DOHH2 (cell line): ENCODE data around the gene SLIT1.
A peak's percentile ranks its signal among the peaks of the same experiment; 100 is the strongest.

Experiments
- H3F3A ChIP-seq: fragments of 200-600 bp; sonication (generic), shearing (Covaris generic); 2 replicates; pipeline ENCODE4 v1.6.0; 2016; ENCODE audit warnings: antibody characterized with exemption, mild to moderate bottlenecking; ENCODE audit not compliant: control insufficient read depth, insufficient read depth
- H3K27ac ChIP-seq: fragments of 200-600 bp; sonication (generic); 2 replicates; pipeline ENCODE4 v1.5.1; 2014; ENCODE audit warnings: low read depth, mild to moderate bottlenecking, low read length, moderate library complexity
- H3K27me3 ChIP-seq: fragments of 200-600 bp; sonication (generic); 2 replicates; pipeline ENCODE4 v1.6.1; 2014; ENCODE audit warnings: mild to moderate bottlenecking, low read length, mixed read lengths; ENCODE audit not compliant: control insufficient read depth
- H3K36me3 ChIP-seq: fragments of 200-600 bp; sonication (generic); 2 replicates; pipeline ENCODE4 v1.6.1; 2014; ENCODE audit warnings: mild to moderate bottlenecking, low read length, moderate library complexity, mixed read lengths; ENCODE audit not compliant: control insufficient read depth
- H3K4me1 ChIP-seq: fragments of 200-600 bp; sonication (generic); 2 replicates; pipeline ENCODE4 v1.6.1; 2014; ENCODE audit warnings: mild to moderate bottlenecking, low read length, mixed read lengths; ENCODE audit not compliant: control insufficient read depth
- H3K4me2 ChIP-seq: fragments of 200-600 bp; sonication (generic); 2 replicates; pipeline ENCODE4 v1.6.0; 2014; ENCODE audit warnings: mild to moderate bottlenecking, low read length, moderate library complexity
- H3K4me3 ChIP-seq: fragments of 200-600 bp; sonication (generic); 2 replicates; pipeline ENCODE4 v1.5.1; 2014; ENCODE audit warnings: mild to moderate bottlenecking, low read length, mixed read lengths
- H3K79me2 ChIP-seq: fragments of 200-600 bp; sonication (generic); 2 replicates; pipeline ENCODE4 v1.6.1; 2014; ENCODE audit warnings: mild to moderate bottlenecking, low read length, mixed read lengths; ENCODE audit not compliant: control insufficient read depth
- H3K9me2 ChIP-seq: fragments of 200-600 bp; sonication (generic); replicated peaks from 2 replicates; pipeline ENCODE4 v1.6.1; 2014; ENCODE audit warnings: mild to moderate bottlenecking, low read length, mixed read lengths; ENCODE audit not compliant: control insufficient read depth
- H3K9me3 ChIP-seq: fragments of 200-600 bp; sonication (generic); 2 replicates; pipeline ENCODE4 v1.6.1; 2014; ENCODE audit warnings: antibody characterized with exemption, low read length, mixed read lengths; ENCODE audit not compliant: control insufficient read depth, insufficient read depth
- H4K20me1 ChIP-seq: fragments of 200-600 bp; sonication (generic); 2 replicates; pipeline ENCODE4 v1.6.0; 2014; ENCODE audit warnings: low read depth, mild to moderate bottlenecking, antibody characterized with exemption, low read length, moderate library complexity; ENCODE audit not compliant: control insufficient read depth, insufficient read depth
- EZH2phosphoT487 ChIP-seq: fragments of 200-600 bp; sonication (generic); IDR thresholded peaks from 2 replicates; pipeline ENCODE4 v1.6.1; 2017; ENCODE audit warnings: borderline replicate concordance, mild to moderate bottlenecking, antibody characterized with exemption, low read length, moderate library complexity, mixed read lengths
- TF ChIP-seq, protein P1 (sequence below): fragments of 200-600 bp; sonication (generic); IDR thresholded peaks from one replicate; pipeline ENCODE4 v1.5.1; 2014; ENCODE audit warnings: antibody characterized with exemption, mild to moderate bottlenecking, low read depth, low read length; ENCODE audit not compliant: poor library complexity, severe bottlenecking

Gene SLIT1

GRCh38 chr10:97203220-97203619 is 17.5 kb upstream of the SLIT1 start:
- 0 out of 2 replicates have a peak, but pooled peaks cover 5% of the 10 kb centered on the region for H3K27me3 ChIP-seq
- no peak overlapping the region for H3K4me2 ChIP-seq
- peaks cover 10% of the 10 kb centered on the region for H3F3A ChIP-seq
- H3K9me2 ChIP-seq: no peaks in the 10 kb centered on the region
- H3K36me3 ChIP-seq: no peaks in the 10 kb centered on the region
- TF ChIP-seq, protein P1, sequence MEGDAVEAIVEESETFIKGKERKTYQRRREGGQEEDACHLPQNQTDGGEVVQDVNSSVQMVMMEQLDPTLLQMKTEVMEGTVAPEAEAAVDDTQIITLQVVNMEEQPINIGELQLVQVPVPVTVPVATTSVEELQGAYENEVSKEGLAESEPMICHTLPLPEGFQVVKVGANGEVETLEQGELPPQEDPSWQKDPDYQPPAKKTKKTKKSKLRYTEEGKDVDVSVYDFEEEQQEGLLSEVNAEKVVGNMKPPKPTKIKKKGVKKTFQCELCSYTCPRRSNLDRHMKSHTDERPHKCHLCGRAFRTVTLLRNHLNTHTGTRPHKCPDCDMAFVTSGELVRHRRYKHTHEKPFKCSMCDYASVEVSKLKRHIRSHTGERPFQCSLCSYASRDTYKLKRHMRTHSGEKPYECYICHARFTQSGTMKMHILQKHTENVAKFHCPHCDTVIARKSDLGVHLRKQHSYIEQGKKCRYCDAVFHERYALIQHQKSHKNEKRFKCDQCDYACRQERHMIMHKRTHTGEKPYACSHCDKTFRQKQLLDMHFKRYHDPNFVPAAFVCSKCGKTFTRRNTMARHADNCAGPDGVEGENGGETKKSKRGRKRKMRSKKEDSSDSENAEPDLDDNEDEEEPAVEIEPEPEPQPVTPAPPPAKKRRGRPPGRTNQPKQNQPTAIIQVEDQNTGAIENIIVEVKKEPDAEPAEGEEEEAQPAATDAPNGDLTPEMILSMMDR: no peak
- no peaks in the 10 kb centered on the region for H4K20me1 ChIP-seq
- H3K27ac ChIP-seq: no peak overlapping the region
- no peak overlapping the region for H3K4me3 ChIP-seq
- no peaks in the 10 kb centered on the region for H3K79me2 ChIP-seq
- H3K4me1 ChIP-seq: peaks cover 46% of the 10 kb centered on the region
- no peaks in the 10 kb centered on the region for H3K9me3 ChIP-seq

- peaks cover 17% of the 10 kb centered on the region for H3K27me3 ChIP-seq
- TF ChIP-seq EZH2phosphoT487: no peak
- TF ChIP-seq, protein P1: no peak
- H3K36me3 ChIP-seq: no peaks in the 10 kb centered on the region
- no peaks in the 10 kb centered on the region for H3K9me2 ChIP-seq
- peak overlapping the region; percentile 63 for H3K4me2 ChIP-seq
- H3K9me3 ChIP-seq: no peaks in the 10 kb centered on the region
- H3K4me1 ChIP-seq: peaks cover 47% of the 10 kb centered on the region
- H3K27ac ChIP-seq: no peak overlapping the region
- peaks cover 18% of the 10 kb centered on the region for H3F3A ChIP-seq
- peak overlapping the region; percentile 44 for H3K4me3 ChIP-seq
- H4K20me1 ChIP-seq: no peaks in the 10 kb centered on the region
- no peaks in the 10 kb centered on the region for H3K79me2 ChIP-seq
These were observed 14.9 kb upstream of the SLIT1 start for GRCh38 chr10:97200616-97201015.

DNA sequence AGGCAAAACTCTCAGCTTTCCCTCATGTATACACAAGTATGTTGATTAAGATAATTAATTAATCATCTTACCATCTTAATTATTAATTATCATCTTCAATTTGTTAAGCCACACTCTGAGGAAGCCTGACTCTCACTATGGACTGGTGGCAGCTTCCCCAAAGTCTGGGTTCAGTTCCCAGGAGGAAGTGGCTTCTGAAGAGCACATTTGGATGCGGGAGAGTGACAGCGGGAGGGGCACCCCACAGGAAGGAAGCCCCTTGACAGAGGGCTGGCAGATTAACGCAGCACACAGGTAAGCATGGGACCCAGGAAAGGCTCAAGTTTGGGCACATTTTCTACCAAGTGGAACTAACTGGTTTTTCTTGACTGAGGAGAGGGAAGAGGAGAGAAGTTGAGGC is 13.4 kb upstream of the SLIT1 start:
- H3F3A ChIP-seq: peaks cover 20% of the 10 kb centered on the region
- H4K20me1 ChIP-seq: no peaks in the 10 kb centered on the region
- H3K79me2 ChIP-seq: no peaks in the 10 kb centered on the region
- H3K9me2 ChIP-seq: no peaks in the 10 kb centered on the region
- peaks cover 47% of the 10 kb centered on the region for H3K4me1 ChIP-seq
- TF ChIP-seq, protein P1: no peak
- TF ChIP-seq EZH2phosphoT487: no peak
- H3K9me3 ChIP-seq: no peaks in the 10 kb centered on the region
- H3K27me3 ChIP-seq: peaks cover 21% of the 10 kb centered on the region
- no peak overlapping the region for H3K4me3 ChIP-seq
- no peaks in the 10 kb centered on the region for H3K36me3 ChIP-seq
- peak overlapping the region; percentile 35; the same call in 1 of the 2 replicates for H3K4me2 ChIP-seq
- H3K27ac ChIP-seq: no peak overlapping the region

- Histone ChIP-seq H3K27me3 (peaks cover 36% of the 10 kb centered on the region), H3K4me2 (peak overlapping the region; percentile 78), H3K4me3 (peak overlapping the region; percentile 68), H3K36me3 (no peaks in the 10 kb centered on the region), H3K27ac (no peak overlapping the region), H3K4me1 (peaks cover 47% of the 10 kb centered on the region), H4K20me1 (no peaks in the 10 kb centered on the region), H3K79me2 (no peaks in the 10 kb centered on the region), H3K9me3 (no peaks in the 10 kb centered on the region), H3K9me2 (no peaks in the 10 kb centered on the region), H3F3A (peaks cover 20% of the 10 kb centered on the region)
- TF ChIP-seq, protein P1: no peak
- TF ChIP-seq EZH2phosphoT487: no peak
These were observed 11.3 kb upstream of the SLIT1 start for GRCh38 chr10:97197030-97197500.
